ENCODE data around the gene THTPA. TPM values are rescaled to one million over a fixed set of nuclear protein-coding genes. Genes with fewer than 3 reads are reported as not detected.
"Not testable (repeated sequence)": the region's sequence is repeated elsewhere in the genome, so short reads cannot be mapped to it uniquely, and the experiment has no call there.

THTPA gene
- total RNA-seq, 1 donor from 2014 or later: 4.5 TPM

DNA sequence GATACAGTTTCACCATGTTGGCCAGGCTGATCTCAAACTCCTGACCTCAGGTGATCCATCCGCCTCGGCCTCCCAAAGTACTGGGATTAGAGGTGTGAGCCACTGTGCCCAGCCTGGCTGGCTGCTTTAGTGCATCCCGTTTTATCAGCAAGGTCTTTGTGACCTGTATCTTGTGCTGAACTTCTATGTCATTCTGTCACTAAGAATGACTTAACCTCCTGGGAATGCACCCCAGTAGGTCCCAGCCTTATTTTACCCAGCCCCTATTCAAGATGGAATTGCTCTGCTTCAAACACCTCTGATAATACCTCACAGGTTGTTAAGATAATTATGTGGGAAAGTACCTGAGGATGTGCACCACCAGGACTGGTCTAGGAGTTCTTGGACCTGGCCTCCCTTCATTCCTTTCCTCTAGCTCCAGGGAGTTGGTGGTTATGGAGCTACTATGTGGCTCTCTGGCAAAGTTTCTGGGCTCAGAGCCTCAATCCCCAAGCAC, 48.7 kb downstream of the THTPA start:
- DNase-seq (ENCODE audit: low read depth) (no peak), FAIRE-seq (no peak)
- Histone ChIP-seq H3K4me3 (ENCODE audit: low read depth, low read length) (no peak overlapping the region), H3K36me3 (ENCODE audit: control insufficient read depth, insufficient read depth, low read length) (no peaks in the 10 kb centered on the region), H3K27me3 (ENCODE audit: control insufficient read depth, insufficient read depth, low read length) (no peaks in the 10 kb centered on the region)
- TF ChIP-seq, protein P1, sequence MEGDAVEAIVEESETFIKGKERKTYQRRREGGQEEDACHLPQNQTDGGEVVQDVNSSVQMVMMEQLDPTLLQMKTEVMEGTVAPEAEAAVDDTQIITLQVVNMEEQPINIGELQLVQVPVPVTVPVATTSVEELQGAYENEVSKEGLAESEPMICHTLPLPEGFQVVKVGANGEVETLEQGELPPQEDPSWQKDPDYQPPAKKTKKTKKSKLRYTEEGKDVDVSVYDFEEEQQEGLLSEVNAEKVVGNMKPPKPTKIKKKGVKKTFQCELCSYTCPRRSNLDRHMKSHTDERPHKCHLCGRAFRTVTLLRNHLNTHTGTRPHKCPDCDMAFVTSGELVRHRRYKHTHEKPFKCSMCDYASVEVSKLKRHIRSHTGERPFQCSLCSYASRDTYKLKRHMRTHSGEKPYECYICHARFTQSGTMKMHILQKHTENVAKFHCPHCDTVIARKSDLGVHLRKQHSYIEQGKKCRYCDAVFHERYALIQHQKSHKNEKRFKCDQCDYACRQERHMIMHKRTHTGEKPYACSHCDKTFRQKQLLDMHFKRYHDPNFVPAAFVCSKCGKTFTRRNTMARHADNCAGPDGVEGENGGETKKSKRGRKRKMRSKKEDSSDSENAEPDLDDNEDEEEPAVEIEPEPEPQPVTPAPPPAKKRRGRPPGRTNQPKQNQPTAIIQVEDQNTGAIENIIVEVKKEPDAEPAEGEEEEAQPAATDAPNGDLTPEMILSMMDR (IDR thresholded peaks at IDR 0.05; ENCODE audit: insufficient read depth, low read length, severe bottlenecking): no peak

DNA sequence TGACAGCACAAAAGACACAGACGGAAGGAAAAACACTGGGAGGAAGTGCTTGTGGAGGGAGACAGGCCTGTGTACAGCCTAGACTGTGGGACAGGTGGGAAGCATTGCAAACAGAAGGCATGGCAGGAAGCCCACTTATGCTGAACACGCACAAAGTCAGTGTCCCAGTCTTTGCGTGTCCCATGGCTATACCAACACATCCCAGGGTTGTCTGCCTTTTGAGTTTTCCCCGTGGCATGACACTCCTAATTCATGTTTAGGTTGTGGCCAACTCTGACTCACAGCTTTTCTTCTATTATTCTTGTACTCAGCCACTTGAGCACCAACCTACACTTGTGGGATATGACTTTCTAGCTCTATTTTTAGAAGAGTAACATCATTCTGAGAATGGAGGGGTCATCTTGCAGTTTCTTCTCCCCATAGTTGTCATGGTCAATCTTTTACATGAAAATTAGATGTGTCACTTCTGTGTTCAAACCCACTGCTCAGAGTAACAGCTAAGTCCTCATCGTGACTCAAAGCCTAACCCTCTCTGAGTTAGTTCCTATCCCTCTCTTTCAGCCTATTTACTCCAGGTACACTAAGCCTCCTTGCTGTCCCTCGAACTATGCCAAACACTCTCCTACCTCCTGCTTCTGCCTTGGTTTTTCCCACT, 50.0 kb downstream of the THTPA start:
- TF ChIP-seq, protein P1 (IDR thresholded peaks at IDR 0.05; ENCODE audit: insufficient read depth, low read length, severe bottlenecking): no peak
- no peak for FAIRE-seq

DNA sequence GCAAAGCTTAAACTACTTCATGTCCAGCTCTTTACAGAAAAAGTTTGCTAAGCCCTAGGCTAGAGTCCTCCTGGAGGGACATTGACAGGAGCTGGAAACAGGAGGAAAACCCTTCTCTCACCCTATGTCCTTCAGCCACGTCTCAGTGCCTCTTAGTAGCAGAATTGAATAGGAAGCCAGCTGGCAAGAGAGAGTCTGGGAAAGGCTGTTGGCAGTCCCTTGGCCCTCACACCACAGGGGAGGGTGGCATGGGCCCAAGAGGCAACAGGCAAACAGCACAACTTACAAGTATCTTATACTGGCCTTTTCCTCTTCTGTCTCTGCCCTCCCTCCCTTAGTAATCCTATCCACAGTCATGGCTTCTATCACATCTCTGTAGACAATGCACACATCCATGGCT, 52.4 kb downstream of the THTPA start:
- FAIRE-seq (no peak), DNase-seq (ENCODE audit: low read depth) (no peak)
- no peaks in the 10 kb centered on the region for H3K36me3 ChIP-seq (ENCODE audit: control insufficient read depth, insufficient read depth, low read length)
- H3K27me3 ChIP-seq (ENCODE audit: control insufficient read depth, insufficient read depth, low read length): peaks cover 3% of the 10 kb centered on the region
- TF ChIP-seq, protein P1 (IDR thresholded peaks at IDR 0.05; ENCODE audit: insufficient read depth, low read length, severe bottlenecking): no peak
- H3K4me3 ChIP-seq (ENCODE audit: low read depth, low read length): no peak overlapping the region

More for the DNA sequence above, 50.0 kb downstream of the THTPA start:
- Histone ChIP-seq H3K36me3 (ENCODE audit: control insufficient read depth, insufficient read depth, low read length) (no peaks in the 10 kb centered on the region), H3K4me3 (ENCODE audit: low read depth, low read length) (no peak overlapping the region), H3K27me3 (ENCODE audit: control insufficient read depth, insufficient read depth, low read length) (no peaks in the 10 kb centered on the region)
- DNase-seq (ENCODE audit: low read depth): peak; percentile 5

DNA sequence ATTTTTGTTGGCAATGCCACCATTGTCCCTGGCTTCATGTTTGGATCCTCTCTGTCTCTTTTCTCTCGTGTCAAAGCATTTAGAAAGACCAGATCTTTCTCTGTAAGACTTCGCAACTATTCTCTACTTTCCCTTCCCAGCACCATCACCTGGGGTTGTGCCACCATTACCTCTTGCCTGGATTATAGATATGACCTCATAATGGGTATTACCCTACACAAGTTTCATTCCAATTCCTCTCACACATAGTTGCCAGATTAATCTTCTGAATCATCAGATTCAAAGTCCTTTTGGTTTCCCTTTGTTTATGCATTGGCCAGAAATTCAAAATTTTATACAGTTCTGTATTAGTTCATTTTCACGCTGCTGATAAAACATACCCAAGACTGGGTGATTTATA, 52.9 kb downstream of the THTPA start:
- FAIRE-seq (no peak), DNase-seq (ENCODE audit: low read depth) (no peak)
- no peaks in the 10 kb centered on the region for H3K36me3 ChIP-seq (ENCODE audit: control insufficient read depth, insufficient read depth, low read length)
- TF ChIP-seq, protein P1 (IDR thresholded peaks at IDR 0.05; ENCODE audit: insufficient read depth, low read length, severe bottlenecking): no peak
- H3K27me3 ChIP-seq (ENCODE audit: control insufficient read depth, insufficient read depth, low read length): peaks cover 3% of the 10 kb centered on the region
- no peak overlapping the region for H3K4me3 ChIP-seq (ENCODE audit: low read depth, low read length)

DNA sequence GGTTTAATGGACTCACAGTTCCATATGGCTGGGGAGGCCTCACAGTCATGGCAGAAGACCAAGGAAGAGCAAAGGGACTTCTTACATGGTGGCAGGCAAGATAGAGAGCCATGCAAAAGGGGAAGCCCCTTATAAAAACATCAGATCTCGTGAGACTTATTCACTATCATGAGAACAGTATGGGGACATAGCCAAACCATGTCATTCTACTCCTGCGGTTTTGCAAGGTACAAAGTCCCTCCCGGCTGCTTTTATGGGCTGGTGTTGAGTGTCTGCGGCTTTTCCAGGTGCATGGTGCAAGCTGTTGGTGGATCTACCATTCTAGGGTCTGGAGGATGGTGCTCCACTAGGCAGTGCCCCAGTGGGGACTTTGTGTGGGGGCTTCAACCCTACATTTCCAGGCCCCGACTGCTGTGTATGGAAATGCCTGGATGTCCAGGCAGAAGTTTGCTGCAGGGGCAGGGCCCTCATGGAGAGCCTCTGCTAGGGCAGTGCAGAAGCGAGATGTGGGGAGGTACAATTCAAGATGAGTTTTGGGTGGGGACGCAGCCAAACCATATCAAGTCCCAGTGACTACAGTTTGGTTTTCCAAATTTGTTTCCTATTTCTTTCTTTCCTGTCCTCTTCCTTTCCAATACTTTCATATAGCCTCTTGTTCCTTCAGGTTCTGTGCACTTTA, 53.5 kb downstream of the THTPA start:
- not testable (repeated sequence) for FAIRE-seq; H3K27me3 ChIP-seq (ENCODE audit: control insufficient read depth, insufficient read depth, low read length); H3K4me3 ChIP-seq (ENCODE audit: low read depth, low read length); DNase-seq (ENCODE audit: low read depth); H3K36me3 ChIP-seq (ENCODE audit: control insufficient read depth, insufficient read depth, low read length)

Other genes starting within 250 kb of the THTPA start
- 25.0 and 31.7 TPM in 2 replicates for gene BCL2L2, start 249.4 kb upstream of the THTPA start, total RNA-seq
- 114 and 134 TPM in 2 replicates for gene PABPN1, start 234.8 kb upstream of the THTPA start, total RNA-seq
- gene SLC22A17, start 203.4 kb upstream of the THTPA start, total RNA-seq: 0.79 and 0.90 TPM in 2 replicates
- gene EFS, start 191.1 kb upstream of the THTPA start, total RNA-seq: 2.4 and 5.4 TPM in 2 replicates
- gene IL25, start 183.5 kb upstream of the THTPA start, total RNA-seq: not detected in 2 replicates
- not detected in 2 replicates for gene CMTM5, start 179.2 kb upstream of the THTPA start, total RNA-seq
- gene MYH6, start 148.0 kb upstream of the THTPA start, total RNA-seq: not detected in 2 replicates
- gene MYH7, start 120.6 kb upstream of the THTPA start, total RNA-seq: not detected in 2 replicates
- gene NGDN, start 86.6 kb upstream of the THTPA start, total RNA-seq: 61.6 and 67.4 TPM in 2 replicates
- 0.13 and 0.26 TPM in 2 replicates for gene ZFHX2, start 4.5 kb upstream of the THTPA start, total RNA-seq
- gene AP1G2, start 11.5 kb downstream of the THTPA start, total RNA-seq: 40.5 and 44.4 TPM in 2 replicates
- not detected in 2 replicates for gene JPH4, start 22.5 kb downstream of the THTPA start, total RNA-seq
- not detected in 2 replicates for gene DHRS2, start 80.1 kb downstream of the THTPA start, total RNA-seq